BLaER1 (cell line): ENCODE results near the gene SSR4.

Experiments used
- H3K27ac ChIP-seq: shearing (Covaris generic); formaldehyde crosslinking; 2 replicates; pipeline ENCODE4 v1.8.1; 2022
- H3K27me3 ChIP-seq: shearing (Covaris generic); formaldehyde crosslinking; 2 replicates; pipeline ENCODE4 v1.8.1; 2022
- H3K36me3 ChIP-seq: shearing (Covaris generic); formaldehyde crosslinking; 2 replicates; pipeline ENCODE4 v1.8.1; 2022
- H3K4me1 ChIP-seq: shearing (Covaris generic); formaldehyde crosslinking; 2 replicates; pipeline ENCODE4 v1.8.1; 2022
- H3K4me2 ChIP-seq: shearing (Covaris generic); formaldehyde crosslinking; 2 replicates; pipeline ENCODE4 v1.8.1; 2022
- H3K4me3 ChIP-seq: shearing (Covaris generic); formaldehyde crosslinking; 2 replicates; pipeline ENCODE4 v1.8.1; 2022
- H3K9ac ChIP-seq: shearing (Covaris generic); formaldehyde crosslinking; 2 replicates; pipeline ENCODE4 v1.8.1; 2022
- H3K9me3 ChIP-seq: shearing (Covaris generic); formaldehyde crosslinking; 2 replicates; pipeline ENCODE4 v1.8.1; 2022
- H4K20me1 ChIP-seq: shearing (Covaris generic); formaldehyde crosslinking; 2 replicates; pipeline ENCODE4 v1.8.1; 2022
- Cebpa-rat ChIP-seq: shearing (Covaris generic); IDR thresholded peaks from 2 replicates; pipeline ENCODE4 v1.8.1; 2022

SSR4 gene

DNA sequence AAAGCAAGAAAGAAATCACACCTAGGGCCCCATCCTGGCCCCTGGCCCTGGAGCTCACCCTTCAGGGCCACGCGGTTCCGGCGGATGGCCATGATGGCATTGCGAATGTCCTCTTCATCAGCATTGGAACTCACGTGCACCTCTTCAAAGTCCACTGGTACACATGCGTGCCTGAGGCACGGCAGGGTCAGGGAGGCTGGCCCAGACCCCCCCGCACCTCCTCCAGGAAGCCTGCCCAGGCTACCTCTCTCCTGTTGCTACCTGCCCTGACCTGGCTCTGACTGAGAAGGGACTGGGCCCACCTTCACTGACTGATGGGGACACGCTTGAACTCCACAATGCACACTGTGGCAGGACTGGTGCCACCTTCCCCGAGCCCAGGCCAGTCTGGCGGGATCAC lies 4.8 kb upstream of the SSR4 start:
- H3K9ac ChIP-seq: no peak overlapping the region
- H4K20me1 ChIP-seq: peaks cover 69% of the 10 kb centered on the region
- no peak overlapping the region for H3K4me3 ChIP-seq
- H3K36me3 ChIP-seq: peaks cover 71% of the 10 kb centered on the region
- H3K4me1 ChIP-seq: peaks cover 35% of the 10 kb centered on the region
- H3K4me2 ChIP-seq: no peak overlapping the region
- H3K27ac ChIP-seq: no peak overlapping the region
- H3K27me3 ChIP-seq: peaks cover 36% of the 10 kb centered on the region
- TF ChIP-seq Cebpa-rat: no peak
- H3K9me3 ChIP-seq: peaks cover 13% of the 10 kb centered on the region

- Histone ChIP-seq H3K4me1 (peaks cover 38% of the 10 kb centered on the region), H3K9me3 (peaks cover 26% of the 10 kb centered on the region), H3K27me3 (peaks cover 31% of the 10 kb centered on the region), H3K36me3 (peaks cover 66% of the 10 kb centered on the region), H3K4me2 (no peak overlapping the region), H3K4me3 (no peak overlapping the region), H4K20me1 (peaks cover 77% of the 10 kb centered on the region), H3K27ac (no peak overlapping the region), H3K9ac (no peak overlapping the region)
- no peak for TF ChIP-seq Cebpa-rat
These were observed 3.2 kb upstream of the SSR4 start for GRCh38 chrX:153791104-153791852.

DNA sequence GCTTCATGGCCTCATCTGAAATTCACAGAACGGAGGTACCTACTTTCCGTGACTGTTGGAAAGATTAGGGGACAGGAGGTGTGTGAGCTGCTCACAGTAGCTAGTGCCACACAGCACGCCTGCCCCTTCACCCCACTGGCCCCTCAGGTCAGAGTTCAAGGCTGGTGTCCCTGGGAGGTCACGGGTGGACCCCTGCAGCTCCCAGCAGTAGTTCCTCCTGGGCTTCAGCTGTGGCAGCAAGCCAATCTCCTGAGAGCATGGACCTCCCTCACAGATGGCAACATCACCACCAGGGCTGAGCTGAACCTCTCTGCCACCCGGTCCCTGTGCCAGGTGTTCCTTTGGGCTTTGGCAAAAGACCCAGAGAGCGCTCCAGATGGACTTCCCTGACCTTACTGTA lies 2.1 kb upstream of the SSR4 start:
- TF ChIP-seq Cebpa-rat: no peak
- Histone ChIP-seq H3K9me3 (peaks cover 33% of the 10 kb centered on the region), H3K36me3 (peaks cover 66% of the 10 kb centered on the region), H4K20me1 (peaks cover 82% of the 10 kb centered on the region), H3K4me3 (no peak overlapping the region), H3K27me3 (peaks cover 37% of the 10 kb centered on the region), H3K9ac (peak overlapping the region; percentile 94; the same call in 1 of the 2 replicates), H3K4me2 (peak overlapping the region; percentile 89), H3K27ac (no peak overlapping the region), H3K4me1 (peaks cover 42% of the 10 kb centered on the region)

- H3K27ac ChIP-seq: peak overlapping the region; percentile 97
- peak overlapping the region; percentile 94 for H3K9ac ChIP-seq
- H3K27me3 ChIP-seq: peaks cover 33% of the 10 kb centered on the region
- peaks cover 41% of the 10 kb centered on the region for H3K9me3 ChIP-seq
- peaks cover 79% of the 10 kb centered on the region for H4K20me1 ChIP-seq
- H3K4me1 ChIP-seq: peaks cover 42% of the 10 kb centered on the region
- peak overlapping the region; percentile 82 for H3K4me3 ChIP-seq
- no peak for TF ChIP-seq Cebpa-rat
- H3K4me2 ChIP-seq: peak overlapping the region; percentile 89
- peaks cover 65% of the 10 kb centered on the region for H3K36me3 ChIP-seq
These were observed 1.2 kb upstream of the SSR4 start for GRCh38 chrX:153793291-153793690.

GRCh38 chrX:153794897-153795816 lies 689 bp downstream of the SSR4 start:
- Histone ChIP-seq H3K4me3 (peak overlapping the region; percentile 82), H3K27me3 (peaks cover 29% of the 10 kb centered on the region), H4K20me1 (peaks cover 72% of the 10 kb centered on the region), H3K4me1 (peaks cover 41% of the 10 kb centered on the region), H3K4me2 (peak overlapping the region; percentile 85), H3K9ac (peak overlapping the region; percentile 94), H3K36me3 (peaks cover 58% of the 10 kb centered on the region), H3K27ac (peak overlapping the region; percentile 91), H3K9me3 (peaks cover 52% of the 10 kb centered on the region)
- no peak for TF ChIP-seq Cebpa-rat

- Histone ChIP-seq H3K4me3 (no peak overlapping the region), H3K27ac (no peak overlapping the region), H3K9ac (no peak overlapping the region), H3K4me2 (no peak overlapping the region), H4K20me1 (peaks cover 55% of the 10 kb centered on the region), H3K9me3 (peaks cover 57% of the 10 kb centered on the region), H3K4me1 (peaks cover 31% of the 10 kb centered on the region), H3K36me3 (peaks cover 37% of the 10 kb centered on the region), H3K27me3 (peaks cover 16% of the 10 kb centered on the region; the same call in 1 of the 2 replicates)
- no peak for TF ChIP-seq Cebpa-rat
These were observed 3.0 kb downstream of the SSR4 start for GRCh38 chrX:153797415-153798015.

DNA sequence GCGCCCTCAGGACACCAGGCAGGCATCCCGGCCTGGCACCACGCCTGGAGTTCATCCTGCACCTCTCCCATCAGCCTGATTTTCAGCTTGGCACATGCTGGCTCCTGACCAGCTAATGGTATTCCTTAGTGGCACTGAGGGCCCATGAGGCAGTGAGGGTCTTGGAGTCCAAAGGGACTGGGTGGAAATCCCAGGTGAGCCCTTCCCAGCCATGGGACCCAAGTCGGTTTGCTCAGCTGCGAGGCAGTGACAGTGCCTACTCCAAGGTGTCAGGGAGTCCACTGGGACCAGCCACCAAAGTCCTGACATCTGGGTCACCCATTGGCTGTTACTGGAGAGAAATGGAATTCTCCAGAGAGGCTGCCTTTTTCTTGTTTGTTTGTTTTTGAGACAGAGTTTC lies 4.9 kb downstream of the SSR4 start:
- no peak overlapping the region for H3K27ac ChIP-seq
- H3K4me3 ChIP-seq: no peak overlapping the region
- no peak for TF ChIP-seq Cebpa-rat
- H3K4me2 ChIP-seq: no peak overlapping the region
- H4K20me1 ChIP-seq: peaks cover 44% of the 10 kb centered on the region
- H3K4me1 ChIP-seq: peaks cover 22% of the 10 kb centered on the region
- H3K9ac ChIP-seq: no peak overlapping the region
- peaks cover 37% of the 10 kb centered on the region for H3K36me3 ChIP-seq
- peaks cover 64% of the 10 kb centered on the region for H3K9me3 ChIP-seq
- peaks cover 16% of the 10 kb centered on the region; the same call in 1 of the 2 replicates for H3K27me3 ChIP-seq

GRCh38 chrX:153800177-153800722 lies 5.8 kb downstream of the SSR4 start:
- H3K36me3 ChIP-seq: peaks cover 37% of the 10 kb centered on the region
- H3K4me2 ChIP-seq: no peak overlapping the region
- H4K20me1 ChIP-seq: peaks cover 44% of the 10 kb centered on the region
- H3K4me1 ChIP-seq: peaks cover 22% of the 10 kb centered on the region
- TF ChIP-seq Cebpa-rat: no peak
- peaks cover 16% of the 10 kb centered on the region; the same call in 1 of the 2 replicates for H3K27me3 ChIP-seq
- H3K9ac ChIP-seq: no peak overlapping the region
- H3K27ac ChIP-seq: no peak overlapping the region
- no peak overlapping the region for H3K4me3 ChIP-seq
- H3K9me3 ChIP-seq: peaks cover 56% of the 10 kb centered on the region

DNA sequence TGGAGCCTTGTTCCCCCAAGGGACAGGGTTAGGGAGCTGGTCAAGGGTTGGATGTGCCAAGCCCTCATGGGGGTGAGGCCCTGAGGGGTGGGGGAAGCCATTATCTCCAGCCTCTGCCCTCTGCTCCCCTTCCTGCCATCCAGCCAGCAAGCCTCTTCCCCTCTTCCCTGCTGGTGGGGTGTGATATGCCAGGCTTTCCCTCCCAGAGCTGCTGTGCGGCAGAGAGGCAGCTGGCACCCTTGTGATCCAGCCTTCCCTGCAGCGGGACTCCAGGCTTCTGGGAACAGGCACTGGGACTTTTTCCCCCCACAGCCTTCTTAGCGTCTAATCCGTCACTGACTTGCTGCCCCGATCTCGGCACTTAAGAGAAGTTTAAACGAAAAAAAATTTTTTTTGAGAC lies 6.3 kb downstream of the SSR4 start:
- TF ChIP-seq Cebpa-rat: no peak
- Histone ChIP-seq H3K27me3 (peaks cover 16% of the 10 kb centered on the region; the same call in 1 of the 2 replicates), H3K4me2 (no peak overlapping the region), H3K4me3 (no peak overlapping the region), H4K20me1 (peaks cover 41% of the 10 kb centered on the region), H3K9ac (no peak overlapping the region), H3K9me3 (peaks cover 57% of the 10 kb centered on the region), H3K36me3 (peaks cover 36% of the 10 kb centered on the region), H3K27ac (no peak overlapping the region), H3K4me1 (peaks cover 18% of the 10 kb centered on the region)
